ENCODE data around the gene ZNF512B.

Gene ZNF512B

DNA sequence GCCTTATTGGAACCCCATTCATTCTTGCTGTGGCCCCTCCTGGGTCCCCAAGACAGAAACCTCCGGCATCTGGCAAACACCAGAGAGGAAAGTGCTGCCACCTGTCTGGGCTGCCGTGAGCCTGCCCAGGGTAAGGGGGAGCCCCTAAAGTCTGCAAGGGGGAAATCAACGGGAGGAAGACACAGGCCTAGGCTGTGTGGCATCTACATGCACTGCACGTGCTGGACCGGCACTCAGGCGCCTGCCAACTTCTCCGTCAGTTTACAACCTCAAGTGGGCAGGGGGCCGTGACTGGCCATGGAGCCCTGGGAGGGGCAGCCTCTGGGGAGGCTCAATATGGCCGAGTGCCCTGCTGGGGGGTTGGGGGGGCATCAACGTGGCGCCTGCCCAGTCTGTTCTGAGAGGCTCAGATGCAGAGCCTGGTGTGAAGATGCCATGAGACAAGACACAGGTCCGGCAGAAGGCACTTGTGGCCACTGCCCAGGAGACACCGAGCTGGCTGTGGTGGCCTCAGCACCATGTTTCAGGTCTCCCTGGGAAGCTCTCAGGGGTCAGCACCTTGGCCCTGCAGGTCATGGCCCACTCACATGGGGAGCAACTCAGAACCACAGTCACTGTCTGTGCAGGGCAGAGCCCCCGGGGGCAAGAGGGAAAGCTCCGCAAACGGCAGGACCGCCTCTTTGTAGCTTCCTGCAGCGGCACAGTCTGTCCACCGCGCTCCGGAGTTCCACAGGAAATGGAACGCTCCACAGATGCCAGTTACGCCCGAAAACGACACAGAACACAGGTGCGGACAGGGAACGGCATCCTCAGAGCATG lies 21.9 kb downstream of the ZNF512B start:
- no peak for DNase-seq

DNA sequence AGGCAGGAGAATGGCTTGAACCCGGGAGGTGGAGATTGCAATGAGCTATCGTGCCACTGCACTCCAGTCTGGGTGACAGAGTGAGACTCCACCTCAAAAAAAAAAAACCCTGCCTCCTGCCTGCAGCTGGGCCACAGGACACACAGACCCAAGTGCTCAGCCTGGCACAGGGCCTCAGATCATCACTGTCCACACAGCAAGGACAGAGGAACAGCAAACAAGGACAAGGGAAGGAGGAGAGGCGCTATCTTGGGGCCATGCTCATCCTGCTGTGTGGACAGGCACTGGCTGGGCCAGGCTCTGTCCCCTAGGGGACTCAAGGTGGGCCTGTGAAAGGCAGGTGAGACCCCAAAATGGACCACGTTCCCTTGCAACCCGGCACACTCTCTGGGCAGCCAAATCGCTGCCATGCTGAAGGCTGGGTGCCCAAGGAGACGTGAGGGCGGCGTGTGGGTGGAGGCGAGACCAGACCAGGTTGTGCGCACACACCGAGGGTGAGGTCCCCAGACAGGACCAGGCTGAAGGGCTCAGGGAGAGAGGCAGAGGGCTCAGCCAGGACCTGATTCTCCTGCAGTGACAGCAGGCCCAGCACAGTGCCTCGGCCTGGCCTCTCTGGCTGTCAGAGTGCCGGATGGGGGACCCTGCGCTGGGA lies 22.6 kb downstream of the ZNF512B start:
- no peak for DNase-seq

DNA sequence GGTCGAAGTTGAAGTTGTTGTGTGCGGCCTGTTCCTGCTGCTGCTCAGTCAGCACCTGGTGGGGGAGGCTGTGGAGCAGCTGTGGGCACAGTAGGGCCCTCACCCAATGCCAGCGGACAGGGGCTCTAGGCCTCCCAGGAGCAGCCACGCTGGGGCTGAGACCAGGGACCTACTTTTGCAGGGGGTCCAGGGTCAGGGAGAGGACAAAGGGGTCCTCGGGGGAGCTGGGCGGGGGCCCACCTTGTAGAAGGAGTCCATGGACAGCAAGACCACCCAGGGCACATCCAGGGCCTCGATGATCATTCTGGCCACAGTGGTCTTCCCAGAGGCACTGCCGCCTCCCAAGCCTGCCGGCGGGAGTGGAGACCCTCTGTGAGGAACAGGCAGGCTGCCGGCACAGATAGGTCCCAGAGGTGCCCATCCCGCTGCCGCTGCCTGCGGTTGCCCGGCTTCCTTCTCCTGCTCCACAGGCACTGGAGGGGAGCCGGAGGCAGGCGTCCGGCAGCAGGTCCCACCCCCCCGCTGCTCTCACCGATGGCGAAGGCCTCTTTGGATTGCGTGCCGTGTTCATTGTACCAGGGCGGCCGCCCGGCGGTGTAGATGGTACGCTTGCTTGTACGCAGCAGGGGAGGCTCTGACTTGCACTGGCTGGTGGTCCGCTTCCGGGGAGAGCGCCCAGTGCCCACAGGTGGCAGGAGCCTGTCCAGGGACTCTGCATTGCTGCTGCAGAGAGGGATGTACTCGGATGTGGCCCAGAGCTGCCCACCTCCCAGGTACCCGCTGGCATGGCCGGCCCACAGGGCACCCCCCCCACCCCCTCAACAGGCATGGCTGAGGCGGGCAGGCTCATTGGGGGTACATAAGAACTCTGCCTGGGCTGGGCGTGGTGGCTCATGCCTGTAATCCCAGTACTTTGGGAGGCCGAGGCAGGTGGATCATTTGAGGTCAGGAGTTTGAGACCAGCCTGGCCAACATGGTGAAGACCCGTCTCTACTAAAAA lies 23.5 kb downstream of the ZNF512B start:
- DNase-seq, result no peak

DNA sequence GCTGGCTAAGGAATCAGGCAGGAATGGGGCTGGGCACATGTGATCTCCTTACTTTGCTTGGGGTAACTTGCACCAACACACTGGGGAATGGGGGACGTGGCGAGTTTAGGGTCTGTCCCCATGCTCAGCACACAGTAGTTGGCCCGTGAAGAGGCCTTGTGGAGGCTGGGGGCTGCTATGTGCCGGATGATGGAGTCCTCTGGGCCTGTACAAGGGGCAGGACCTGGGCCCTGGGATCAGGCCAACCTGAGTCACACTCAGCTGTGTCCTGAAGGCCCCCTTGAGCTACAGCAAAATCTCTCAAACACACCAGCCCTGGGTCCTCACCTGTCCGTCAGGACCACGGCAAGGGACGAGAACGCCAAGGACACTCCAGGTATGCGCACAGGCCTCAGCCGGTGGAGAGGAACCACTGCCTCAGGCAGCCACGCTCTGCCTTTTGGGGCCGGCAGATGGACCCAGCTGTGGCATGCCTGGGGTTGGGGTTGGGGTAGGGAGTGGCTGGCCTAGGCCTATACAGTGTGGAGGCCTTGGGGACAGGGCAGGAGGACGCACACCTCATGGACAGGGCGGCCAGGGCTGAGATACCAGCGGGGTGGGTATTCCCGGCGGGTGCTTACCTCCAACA lies 24.6 kb downstream of the ZNF512B start:
- no peak for DNase-seq

DNA sequence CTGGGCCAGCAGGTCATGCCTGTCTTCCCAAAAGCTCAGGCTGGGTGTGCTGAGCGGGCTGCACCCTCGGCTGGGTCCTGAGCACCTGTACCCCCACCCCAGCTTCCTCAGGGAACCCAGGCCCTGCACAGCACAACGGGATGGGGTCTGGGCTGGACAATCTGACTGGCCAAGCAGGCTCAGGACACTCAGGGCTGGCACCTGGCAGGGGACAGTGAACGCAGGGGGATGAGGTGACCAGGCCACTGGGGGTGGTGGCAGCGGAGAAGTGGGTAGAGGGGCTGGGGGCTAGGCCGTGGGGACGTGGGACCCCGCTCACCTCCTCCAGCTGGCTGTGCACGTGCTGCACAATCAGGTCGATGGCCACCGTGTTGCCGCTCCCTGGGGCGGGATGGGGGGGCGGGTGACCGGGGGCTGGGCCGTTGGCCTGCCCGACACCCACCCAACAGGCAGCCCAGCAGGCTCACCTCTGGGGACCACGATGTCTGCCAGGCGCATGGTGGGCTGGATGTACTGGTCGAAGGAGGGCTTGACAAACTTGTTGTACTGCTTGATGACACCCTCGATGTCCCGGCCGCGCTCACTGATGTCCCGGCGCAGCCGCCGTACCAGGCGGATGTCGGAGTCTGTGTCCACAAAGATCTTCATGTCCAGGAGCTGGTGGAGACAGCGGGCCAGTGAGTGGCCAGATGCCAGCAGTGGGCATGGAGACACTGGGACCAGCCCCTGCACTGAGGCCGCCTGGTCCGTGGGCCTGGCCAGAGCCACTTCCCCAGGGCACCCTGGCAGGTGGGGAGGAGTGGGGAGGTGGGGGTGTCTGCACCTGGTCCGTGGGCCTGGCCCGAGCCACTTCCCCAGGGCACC lies 25.4 kb downstream of the ZNF512B start:
- DNase-seq, result no peak

DNA sequence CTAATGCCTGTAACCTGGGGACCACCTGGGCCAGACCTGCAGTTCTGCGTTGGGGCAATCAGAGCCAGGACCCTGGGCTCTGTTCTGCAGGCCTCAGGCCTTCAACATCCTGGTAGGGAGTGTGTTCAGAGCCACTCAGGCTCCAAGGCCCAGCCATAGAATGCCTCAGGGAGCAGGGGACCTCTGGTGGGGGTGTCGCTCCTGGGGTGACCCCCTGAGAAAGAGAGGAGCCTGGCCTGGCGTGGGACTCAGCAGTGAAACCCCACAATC lies 26.0 kb downstream of the ZNF512B start:
- DNase-seq, result no peak

DNA sequence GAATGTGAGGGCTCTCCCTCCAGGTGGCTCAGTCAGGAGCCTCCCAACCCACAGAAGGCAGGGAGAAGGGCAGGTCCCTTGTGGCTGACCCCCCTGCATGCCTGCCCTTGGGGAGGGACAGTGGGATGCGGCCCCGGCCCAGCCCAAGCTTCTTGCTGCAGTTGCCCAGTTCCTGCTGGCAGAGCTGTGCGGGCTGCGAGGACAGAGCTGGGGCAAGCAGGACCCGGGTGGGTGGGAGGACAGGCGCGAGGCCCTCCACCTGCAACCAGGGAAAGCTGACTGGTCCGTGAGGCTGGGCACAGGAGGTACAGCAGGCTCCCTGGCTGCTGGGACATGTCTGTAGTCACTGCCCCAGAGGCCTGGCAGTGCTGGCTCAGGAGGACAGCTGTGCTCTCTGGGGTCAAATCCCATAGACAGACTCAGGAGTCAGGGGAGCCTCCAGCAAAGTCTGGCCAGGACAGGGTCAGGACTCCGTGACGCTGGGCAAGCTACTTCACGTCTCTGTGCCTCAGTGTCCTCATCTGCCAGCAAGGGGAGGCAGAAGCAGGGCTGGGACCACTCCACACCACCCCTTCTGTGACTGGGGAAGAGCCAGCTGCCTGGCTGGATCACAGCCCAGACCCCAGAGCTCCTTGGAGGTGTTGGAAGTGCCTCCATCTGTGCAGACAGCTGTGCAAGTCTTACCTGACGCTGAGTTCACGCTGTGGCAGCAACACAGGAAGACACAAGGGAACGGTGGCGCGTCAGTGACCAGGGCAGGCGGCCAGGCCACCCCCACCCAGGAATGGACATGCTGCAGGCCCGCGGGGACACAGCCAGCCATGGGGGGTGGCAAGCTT lies 26.5 kb downstream of the ZNF512B start:
- no peak for DNase-seq

DNA sequence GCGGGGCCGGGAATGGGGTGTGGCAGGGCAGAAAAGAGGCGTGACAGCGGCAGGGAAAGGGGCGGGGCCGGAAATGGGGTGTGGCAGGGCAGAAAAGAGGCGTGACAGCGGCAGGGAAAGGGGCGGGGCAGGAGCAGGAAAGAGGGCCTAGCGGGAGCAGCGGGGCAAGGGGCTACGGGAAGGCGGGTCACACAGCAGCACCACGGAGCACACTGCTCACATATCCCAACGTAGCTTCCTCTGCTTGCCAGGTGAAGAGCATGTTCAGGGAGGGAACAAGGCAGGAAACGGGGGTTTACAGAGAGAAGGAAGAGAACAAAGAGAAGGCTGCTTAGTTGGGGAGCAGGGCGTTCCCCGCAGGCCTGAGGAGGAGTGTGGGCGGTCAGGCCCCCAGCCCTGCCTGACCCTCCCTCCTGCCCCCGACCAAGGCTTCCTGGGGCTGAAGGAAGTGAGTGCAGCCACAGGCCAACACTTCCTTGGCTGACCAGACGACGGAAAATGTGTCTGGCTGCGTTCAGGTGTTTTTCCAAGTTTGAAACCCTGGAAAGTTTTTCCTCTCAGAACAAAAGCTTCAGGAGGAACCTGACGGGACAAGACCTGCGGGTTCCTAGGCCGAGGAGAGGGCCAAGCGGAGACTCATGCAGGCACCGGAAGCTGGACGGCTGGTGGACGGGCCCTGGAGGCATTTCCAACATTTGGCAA lies 27.3 kb downstream of the ZNF512B start:
- DNase-seq, result no peak

DNA sequence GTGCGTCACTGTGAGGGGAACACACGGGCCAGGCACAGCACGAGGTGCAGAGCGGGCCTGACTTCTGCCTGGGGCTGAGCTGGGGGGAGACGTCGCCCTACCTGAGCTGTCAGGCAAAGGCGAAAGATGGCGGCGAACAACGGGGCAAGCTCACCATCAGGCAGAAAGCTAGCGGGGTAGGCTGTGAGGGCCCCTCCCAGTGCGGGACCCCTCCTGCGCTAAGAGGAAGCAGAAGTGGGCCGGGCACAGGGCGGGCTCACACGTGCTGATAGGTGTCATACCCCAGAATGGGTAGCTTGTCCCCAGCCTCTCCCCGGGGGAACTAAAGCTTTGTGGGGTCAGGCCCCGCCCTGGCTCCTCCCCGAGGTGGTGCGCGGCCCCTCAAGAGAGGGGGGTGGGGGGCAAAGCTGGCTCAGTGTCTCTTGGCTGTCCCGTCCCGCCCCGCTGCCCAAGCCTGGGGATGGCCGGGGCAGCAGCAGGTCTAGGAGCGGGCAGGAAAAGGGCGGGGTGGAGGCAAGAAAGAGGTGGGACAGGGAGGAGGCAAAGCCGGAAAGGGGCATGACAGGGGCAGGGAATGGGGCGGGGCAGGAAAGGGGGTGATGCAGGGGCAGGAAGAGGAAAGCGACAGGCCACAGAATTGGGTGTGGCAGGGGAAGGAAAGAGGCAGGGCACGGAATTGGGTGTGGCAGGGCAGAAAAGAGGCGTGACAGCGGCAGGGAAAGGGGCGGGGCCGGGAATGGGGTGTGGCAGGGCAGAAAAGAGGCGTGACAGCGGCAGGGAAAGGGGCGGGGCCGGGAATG lies 28.2 kb downstream of the ZNF512B start:
- no peak for DNase-seq

DNA sequence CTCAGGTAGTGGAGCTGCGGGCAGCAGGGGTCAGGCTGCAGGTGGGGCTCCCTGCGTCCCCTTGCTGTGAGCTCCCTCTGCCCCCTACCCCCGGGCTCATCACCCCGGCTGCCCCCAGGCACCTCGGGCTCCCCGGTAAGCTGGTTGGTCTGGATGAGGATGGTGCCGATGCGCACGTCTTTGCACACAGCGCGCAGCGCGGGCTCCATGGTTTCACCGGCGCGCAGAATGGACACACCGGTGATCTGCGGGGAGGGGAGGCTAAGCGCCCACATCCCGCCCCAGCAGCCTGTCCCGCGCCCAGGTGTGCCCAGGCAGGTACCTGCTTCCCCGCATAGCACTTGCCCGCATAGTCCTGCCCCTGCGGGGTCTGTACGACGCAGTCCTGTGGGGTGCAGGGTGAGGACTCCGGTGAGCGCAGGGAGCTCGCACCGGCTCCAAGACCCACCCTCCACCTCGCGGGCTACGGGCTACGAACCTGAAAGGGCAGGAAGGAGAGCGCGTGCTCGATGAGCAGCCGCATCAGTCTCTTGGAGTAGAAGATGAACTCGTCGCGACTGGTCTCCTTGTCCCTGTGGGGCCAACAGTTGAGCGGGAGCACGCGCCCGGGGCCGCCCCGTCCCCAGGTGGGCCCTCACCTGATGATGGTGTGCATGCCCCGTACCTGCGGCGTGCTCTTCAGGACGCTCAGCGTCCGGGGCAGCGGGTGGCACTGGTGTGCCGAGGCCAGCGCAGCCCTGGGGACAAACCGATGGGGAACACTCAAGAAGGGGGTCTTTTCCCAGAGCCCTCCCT lies 29.1 kb downstream of the ZNF512B start:
- no peak for DNase-seq

DNA sequence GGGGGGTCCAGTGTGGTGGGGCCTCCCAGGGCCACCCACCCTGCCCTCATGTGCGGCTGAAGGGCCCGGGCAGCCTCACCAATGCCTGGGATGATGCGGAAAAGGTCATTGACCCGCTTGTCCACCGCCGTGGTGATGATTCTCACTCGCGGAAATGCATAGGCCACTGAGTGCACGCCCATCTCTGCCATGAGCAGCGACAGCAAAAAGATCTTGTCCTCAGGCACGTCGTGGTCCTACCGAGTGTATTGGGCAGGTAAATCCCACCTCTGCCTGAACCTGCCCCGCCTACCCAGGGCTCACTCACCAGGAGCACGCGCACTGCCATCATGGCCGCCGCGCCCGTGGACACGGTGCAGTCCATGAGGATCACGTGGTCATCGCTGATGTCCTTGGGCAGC lies 29.7 kb downstream of the ZNF512B start:
- DNase-seq, result no peak

DNA sequence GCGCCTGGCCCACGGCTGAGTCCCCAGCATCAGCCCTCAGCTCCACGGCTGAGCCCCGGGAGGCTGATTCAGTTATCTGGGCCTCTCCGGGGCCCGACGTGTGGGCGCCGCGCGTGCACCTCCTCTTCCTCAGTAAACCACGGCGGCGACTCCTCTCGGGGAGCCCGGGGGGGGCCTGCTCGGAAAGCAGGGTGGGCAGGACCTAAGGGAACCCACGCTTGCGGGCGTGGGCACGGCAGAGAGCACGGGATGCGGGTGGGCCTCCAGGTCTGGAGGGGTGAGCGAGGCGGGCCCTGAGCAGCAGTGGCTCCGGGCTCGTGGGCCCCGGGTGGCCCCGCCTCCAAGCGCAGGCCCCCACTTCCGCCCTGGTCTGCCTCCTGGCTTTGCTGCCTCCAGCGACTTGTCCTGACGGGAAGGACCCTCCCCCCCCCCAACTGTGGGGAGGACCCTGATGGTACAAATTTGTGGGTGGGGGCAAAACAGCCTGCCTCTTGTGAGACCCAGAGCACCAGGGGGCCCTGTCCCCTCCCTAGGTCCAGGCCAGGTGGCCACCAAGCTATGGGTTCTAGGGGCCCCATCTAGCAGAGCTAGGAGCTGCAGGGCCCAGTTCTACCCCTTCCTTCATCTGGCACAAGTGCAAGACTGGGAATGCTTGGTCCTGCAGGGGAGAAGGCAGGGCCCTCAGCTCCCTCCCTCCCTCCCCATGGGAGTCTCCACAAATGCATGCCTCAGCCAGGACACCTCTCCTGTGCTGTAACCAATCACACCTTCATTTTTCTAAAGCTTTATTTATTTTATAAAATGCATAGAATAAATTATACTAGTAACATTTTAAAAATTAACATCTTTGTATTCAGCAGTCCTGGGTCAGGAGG lies 30.4 kb downstream of the ZNF512B start:
- no peak for DNase-seq

DNA sequence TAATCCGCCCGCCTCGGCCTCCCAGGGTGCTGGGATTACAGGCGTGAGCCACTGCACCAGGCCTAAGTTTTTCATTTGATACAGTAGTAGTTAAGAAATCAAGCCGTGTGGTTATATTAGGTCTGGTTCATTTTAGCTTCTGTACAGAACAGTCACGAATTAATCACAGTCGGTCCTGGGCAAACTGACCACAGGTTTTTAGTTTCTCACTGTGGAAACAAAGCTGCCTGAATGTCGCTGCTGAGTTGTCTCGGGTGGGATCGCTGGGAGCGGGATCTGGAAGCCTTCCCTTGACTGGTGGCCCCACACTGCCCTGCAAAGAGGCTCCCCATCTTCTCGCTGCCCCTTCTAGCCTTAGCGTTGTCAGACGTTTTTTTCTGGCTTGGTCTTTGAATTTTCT lies 32.1 kb downstream of the ZNF512B start:
- no peak for DNase-seq

DNA sequence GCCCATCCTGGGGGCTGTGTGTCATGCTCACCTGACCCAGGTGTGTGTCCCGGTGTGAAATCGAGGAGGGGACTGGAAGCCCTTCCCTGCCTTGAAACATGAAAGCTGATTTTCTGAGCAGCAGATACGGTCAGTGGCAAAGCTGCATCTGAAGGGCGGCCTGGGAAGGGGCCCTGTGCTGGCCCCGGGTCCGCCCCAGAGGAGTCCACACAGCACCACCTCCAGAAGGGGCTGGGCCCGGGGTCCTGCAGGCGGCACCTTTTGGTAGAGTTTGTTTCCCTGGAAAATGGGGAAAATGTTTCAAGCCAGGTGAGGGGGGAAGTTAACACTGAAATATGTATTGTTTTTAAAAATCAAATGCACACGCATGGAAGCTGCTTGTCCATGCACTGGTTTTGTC lies 34.3 kb downstream of the ZNF512B start:
- no peak for DNase-seq

DNA sequence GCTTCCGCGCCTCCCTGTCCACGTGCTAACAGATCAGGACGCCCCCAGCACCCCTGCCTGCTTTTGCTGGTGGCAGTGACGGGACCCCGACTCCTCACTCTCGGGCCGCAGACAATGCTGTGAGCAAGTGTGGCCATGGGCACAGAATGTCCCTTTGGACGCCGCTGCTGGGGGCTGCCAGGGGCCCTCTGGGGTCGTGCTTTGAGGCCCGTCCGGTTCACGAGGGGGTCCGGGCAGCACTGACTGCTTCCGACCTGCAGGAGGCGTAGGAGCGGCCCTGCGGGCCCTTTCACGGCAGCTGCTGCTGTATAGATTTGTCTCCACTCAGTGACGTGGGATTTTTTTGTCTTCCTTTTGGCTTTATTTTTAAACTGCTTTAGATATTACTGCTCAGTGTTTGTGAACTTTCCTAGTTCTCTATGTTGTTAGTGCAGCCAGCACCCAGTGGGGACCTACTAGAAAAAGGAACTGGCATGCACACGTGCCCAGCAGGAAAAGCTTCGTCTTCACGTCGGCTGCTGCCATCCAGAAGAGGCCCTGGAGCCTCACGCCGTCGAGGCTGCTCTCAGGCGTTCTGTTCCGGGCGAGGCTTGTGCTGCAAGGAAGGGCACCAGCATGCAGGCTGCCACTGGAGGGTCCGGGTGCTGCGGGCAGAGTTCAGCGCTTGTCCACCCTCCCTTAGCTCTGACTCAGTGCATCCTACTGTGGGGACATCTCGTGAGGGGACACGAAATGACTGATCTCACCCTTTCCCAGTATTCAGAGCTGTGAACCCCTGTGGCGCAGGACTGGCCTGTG lies 35.3 kb downstream of the ZNF512B start:
- DNase-seq, result no peak

DNA sequence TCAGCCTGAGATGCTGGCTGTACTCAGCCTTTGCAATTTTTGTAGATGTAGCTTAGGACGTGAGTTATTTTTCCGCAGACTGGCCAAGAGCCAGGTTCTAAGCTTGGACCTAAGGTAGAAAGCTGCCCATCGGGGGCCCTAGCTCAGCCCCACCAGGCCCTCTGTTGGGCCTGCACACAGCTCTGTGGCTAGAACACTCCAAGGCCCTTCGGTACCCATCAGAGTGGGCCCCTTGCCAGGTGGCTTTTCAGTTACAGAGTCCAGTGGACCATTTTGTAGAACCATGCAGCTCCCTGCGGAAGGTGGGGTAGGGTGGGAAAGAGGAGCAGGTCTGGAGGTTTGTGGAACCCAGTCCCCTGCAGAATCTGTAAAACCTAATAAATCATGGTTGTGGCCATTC lies 36.1 kb downstream of the ZNF512B start:
- no peak for DNase-seq

DNA sequence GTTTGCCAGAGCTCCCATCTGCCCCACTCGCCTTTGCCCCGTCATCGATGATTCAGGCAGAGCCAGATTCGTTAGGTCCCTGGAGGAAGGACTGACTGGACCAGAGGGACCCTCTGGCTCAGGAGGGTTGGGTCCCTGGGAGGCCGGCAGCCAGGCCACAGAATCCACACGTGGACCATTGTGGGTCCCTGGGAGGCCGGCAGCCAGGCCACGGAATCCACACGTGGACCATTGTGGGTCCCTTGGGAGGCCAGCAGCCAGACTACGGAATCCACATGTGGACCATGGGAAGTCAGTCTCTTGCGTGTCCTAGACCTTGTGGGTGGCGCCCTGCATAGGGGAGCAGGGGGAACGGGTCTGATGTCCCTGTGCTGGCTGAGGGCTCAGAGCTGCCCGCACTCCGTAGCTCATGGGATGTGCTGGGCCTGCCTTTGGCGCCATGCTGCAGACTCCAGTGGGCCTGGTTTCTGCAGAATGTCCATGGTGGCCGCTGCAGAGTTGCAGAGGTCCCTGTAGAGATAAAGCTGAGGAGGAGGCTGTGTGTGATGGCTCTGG lies 37.0 kb downstream of the ZNF512B start:
- no peak for DNase-seq

Measured in NCI-H748 treated with DMSO at 0.1 percent for 48 hours (cell line).